ENCODE data around the gene SEMA5B.

The SEMA5B gene

GRCh38 chr3:122967765-122968164, 59.8 kb downstream of the SEMA5B start:
- no peak overlapping the region for H3K4me3 ChIP-seq
- H3K27ac ChIP-seq: no peak overlapping the region
- peaks cover 27% of the 10 kb centered on the region for H3K4me1 ChIP-seq
- no peak for TF ChIP-seq Cebpa-rat (IDR thresholded peaks at IDR 0.05)
- no peak overlapping the region for H3K9ac ChIP-seq
- peaks cover 7% of the 10 kb centered on the region; the same call in 1 of the 2 replicates for H3K27me3 ChIP-seq
- H3K36me3 ChIP-seq: no peaks in the 10 kb centered on the region
- no peaks in the 10 kb centered on the region for H4K20me1 ChIP-seq
- H3K9me3 ChIP-seq: no peaks in the 10 kb centered on the region
- H3K4me2 ChIP-seq: no peak overlapping the region

GRCh38 chr3:122967356-122967755, 60.2 kb downstream of the SEMA5B start:
- no peak overlapping the region for H3K4me2 ChIP-seq
- H3K36me3 ChIP-seq: no peaks in the 10 kb centered on the region
- H3K4me3 ChIP-seq: no peak overlapping the region
- H3K27me3 ChIP-seq: peaks cover 7% of the 10 kb centered on the region; the same call in 1 of the 2 replicates
- H3K4me1 ChIP-seq: peaks cover 27% of the 10 kb centered on the region
- no peak for TF ChIP-seq Cebpa-rat (IDR thresholded peaks at IDR 0.05)
- H3K9me3 ChIP-seq: no peaks in the 10 kb centered on the region
- H3K9ac ChIP-seq: no peak overlapping the region
- no peaks in the 10 kb centered on the region for H4K20me1 ChIP-seq
- H3K27ac ChIP-seq: no peak overlapping the region

GRCh38 chr3:122966045-122966444, 61.5 kb downstream of the SEMA5B start:
- Histone ChIP-seq H3K9me3 (no peaks in the 10 kb centered on the region), H3K36me3 (no peaks in the 10 kb centered on the region), H3K4me1 (peaks cover 27% of the 10 kb centered on the region), H3K4me2 (peak overlapping the region; percentile 1; the same call in 1 of the 2 replicates), H3K4me3 (no peak overlapping the region), H4K20me1 (no peaks in the 10 kb centered on the region), H3K27me3 (no peaks in the 10 kb centered on the region), H3K27ac (no peak overlapping the region), H3K9ac (no peak overlapping the region)
- TF ChIP-seq Cebpa-rat (IDR thresholded peaks at IDR 0.05): no peak

GRCh38 chr3:122964811-122965210, 62.8 kb downstream of the SEMA5B start:
- no peaks in the 10 kb centered on the region for H3K36me3 ChIP-seq
- no peak overlapping the region; the same call in 1 of the 2 replicates for H3K4me2 ChIP-seq
- H3K27ac ChIP-seq: no peak overlapping the region
- H3K27me3 ChIP-seq: no peaks in the 10 kb centered on the region
- H3K9ac ChIP-seq: no peak overlapping the region
- no peaks in the 10 kb centered on the region for H4K20me1 ChIP-seq
- no peaks in the 10 kb centered on the region for H3K9me3 ChIP-seq
- H3K4me3 ChIP-seq: no peak overlapping the region
- TF ChIP-seq Cebpa-rat (IDR thresholded peaks at IDR 0.05): no peak
- peaks cover 19% of the 10 kb centered on the region for H3K4me1 ChIP-seq

GRCh38 chr3:122962149-122962548, 65.4 kb downstream of the SEMA5B start:
- Histone ChIP-seq H3K4me1 (peaks cover 7% of the 10 kb centered on the region; the same call in 1 of the 2 replicates), H3K27ac (no peak overlapping the region), H3K4me2 (no peak overlapping the region), H3K9ac (no peak overlapping the region), H3K36me3 (no peaks in the 10 kb centered on the region), H3K27me3 (no peaks in the 10 kb centered on the region), H3K9me3 (no peaks in the 10 kb centered on the region), H3K4me3 (no peak overlapping the region), H4K20me1 (no peaks in the 10 kb centered on the region)
- no peak for TF ChIP-seq Cebpa-rat (IDR thresholded peaks at IDR 0.05)

GRCh38 chr3:122961146-122961545, 66.4 kb downstream of the SEMA5B start:
- H3K4me1 ChIP-seq: peaks cover 5% of the 10 kb centered on the region; the same call in 1 of the 2 replicates
- H3K4me2 ChIP-seq: no peak overlapping the region
- no peaks in the 10 kb centered on the region for H3K9me3 ChIP-seq
- H3K27me3 ChIP-seq: no peaks in the 10 kb centered on the region
- H3K9ac ChIP-seq: no peak overlapping the region
- H3K36me3 ChIP-seq: no peaks in the 10 kb centered on the region
- no peak overlapping the region for H3K4me3 ChIP-seq
- no peak overlapping the region for H3K27ac ChIP-seq
- no peak for TF ChIP-seq Cebpa-rat (IDR thresholded peaks at IDR 0.05)
- H4K20me1 ChIP-seq: no peaks in the 10 kb centered on the region

GRCh38 chr3:122960652-122961051, 66.9 kb downstream of the SEMA5B start:
- H3K27ac ChIP-seq: no peak overlapping the region
- TF ChIP-seq Cebpa-rat (IDR thresholded peaks at IDR 0.05): no peak
- no peak overlapping the region for H3K4me3 ChIP-seq
- H3K9ac ChIP-seq: no peak overlapping the region
- no peaks in the 10 kb centered on the region for H3K27me3 ChIP-seq
- H3K4me1 ChIP-seq: peaks cover under 1% of the 10 kb centered on the region; the same call in 1 of the 2 replicates
- no peaks in the 10 kb centered on the region for H3K9me3 ChIP-seq
- H3K36me3 ChIP-seq: no peaks in the 10 kb centered on the region
- no peak overlapping the region for H3K4me2 ChIP-seq
- no peaks in the 10 kb centered on the region for H4K20me1 ChIP-seq

- Histone ChIP-seq H3K4me3 (no peak overlapping the region), H3K27ac (no peak overlapping the region), H4K20me1 (no peaks in the 10 kb centered on the region), H3K4me2 (no peak overlapping the region), H3K27me3 (no peaks in the 10 kb centered on the region), H3K4me1 (no peaks in the 10 kb centered on the region), H3K9ac (no peak overlapping the region), H3K9me3 (no peaks in the 10 kb centered on the region), H3K36me3 (no peaks in the 10 kb centered on the region)
- TF ChIP-seq Cebpa-rat (IDR thresholded peaks at IDR 0.05): no peak
Observed at GRCh38 chr3:122959339-122959738, 68.2 kb downstream of the SEMA5B start.

GRCh38 chr3:122957707-122958689, 69.6 kb downstream of the SEMA5B start:
- no peaks in the 10 kb centered on the region for H3K4me1 ChIP-seq
- no peak overlapping the region for H3K4me2 ChIP-seq
- no peaks in the 10 kb centered on the region for H3K27me3 ChIP-seq

More at GRCh38 chr3:122957707-122958689, 69.6 kb downstream of the SEMA5B start:
- no peak for TF ChIP-seq Cebpa-rat (IDR thresholded peaks at IDR 0.05)
- Histone ChIP-seq H3K36me3 (no peaks in the 10 kb centered on the region), H3K4me3 (no peak overlapping the region), H3K9ac (no peak overlapping the region), H3K27ac (no peak overlapping the region), H3K9me3 (no peaks in the 10 kb centered on the region), H4K20me1 (no peaks in the 10 kb centered on the region)

Measured in BLaER1 (cell line).